HG03139 (cell line): ENCODE results near the gene EPHA10.
A peak's percentile ranks its signal among the peaks of the same experiment; 100 is the strongest.

Source experiments
- ATAC-seq: cut with Tn5 transposase; IDR thresholded peaks from one replicate; pipeline ENCODE4 v1.9.1; 2021; ENCODE audit not compliant: unreplicated experiment

EPHA10 gene

GRCh38 chr1:37764888-37765441, at the start of gene EPHA10:
TSS of gene EPHA10 (minus strand) at chr1:37765120. CDS start at chr1:37765066, 54 bp downstream.
- ATAC-seq: no peak

GRCh38 chr1:37814252-37814651, 49.3 kb upstream of the EPHA10 start:
- no peak for ATAC-seq

GRCh38 chr1:37813529-37814145, 48.7 kb upstream of the EPHA10 start:
- ATAC-seq: no peak

- no peak for ATAC-seq
Observed at GRCh38 chr1:37811027-37811655, 46.2 kb upstream of the EPHA10 start.

GRCh38 chr1:37809942-37810341, 45.0 kb upstream of the EPHA10 start:
- no peak for ATAC-seq

GRCh38 chr1:37808369-37809319, 43.7 kb upstream of the EPHA10 start:
- ATAC-seq: peak; percentile 28

GRCh38 chr1:37807555-37808368, 42.8 kb upstream of the EPHA10 start, which contains the start of the genes C1orf122 and YRDC:
TSS of gene C1orf122 (plus strand) at chr1:37807790. CDS start at chr1:37808405, 615 bp downstream.
TSS of gene YRDC (minus strand) at chr1:37808208. CDS start at chr1:37808180, 28 bp downstream.
- peak; percentile 85 for ATAC-seq

- no peak for ATAC-seq
Observed at GRCh38 chr1:37807220-37807554, 42.3 kb upstream of the EPHA10 start.

GRCh38 chr1:37802439-37802838, 37.5 kb upstream of the EPHA10 start:
- no peak for ATAC-seq

GRCh38 chr1:37797750-37798345, 32.9 kb upstream of the EPHA10 start:
- no peak for ATAC-seq

GRCh38 chr1:37795340-37796125, 30.6 kb upstream of the EPHA10 start:
- ATAC-seq: no peak

- ATAC-seq: no peak
Observed at GRCh38 chr1:37794372-37795339, 29.7 kb upstream of the EPHA10 start.

GRCh38 chr1:37793773-37794371, 29.0 kb upstream of the EPHA10 start, which contains the start of gene MANEAL:
TSS of gene MANEAL (plus strand) at chr1:37793847. CDS start at chr1:37794183, 336 bp downstream.
- ATAC-seq: no peak

- ATAC-seq: no peak
Observed at GRCh38 chr1:37792943-37793686, 28.2 kb upstream of the EPHA10 start.

- ATAC-seq: no peak
Observed at GRCh38 chr1:37782491-37782890, 17.6 kb upstream of the EPHA10 start.

GRCh38 chr1:37778654-37779053, 13.7 kb upstream of the EPHA10 start:
- ATAC-seq: no peak

GRCh38 chr1:37776946-37777516, 12.1 kb upstream of the EPHA10 start:
- no peak for ATAC-seq
